T-helper 9 cell (primary cell): Measurements from ENCODE around the gene ZNF595.
"Not testable (repeated sequence)": the region's sequence is repeated elsewhere in the genome, so short reads cannot be mapped to it uniquely, and the experiment has no call there.

Experiments
- DNase-seq: peaks from one replicate; pipeline ENCODE4 v3.0.0-alpha.2; 2020
- total RNA-seq, 2 donors: gene quantifications; one replicate each; lab custom pipeline; 2026; lab: John Stamatoyannopoulos, UW

ZNF595 gene
- 0.48 to 5.5 reads per million in 2 donors for total RNA-seq

DNA sequence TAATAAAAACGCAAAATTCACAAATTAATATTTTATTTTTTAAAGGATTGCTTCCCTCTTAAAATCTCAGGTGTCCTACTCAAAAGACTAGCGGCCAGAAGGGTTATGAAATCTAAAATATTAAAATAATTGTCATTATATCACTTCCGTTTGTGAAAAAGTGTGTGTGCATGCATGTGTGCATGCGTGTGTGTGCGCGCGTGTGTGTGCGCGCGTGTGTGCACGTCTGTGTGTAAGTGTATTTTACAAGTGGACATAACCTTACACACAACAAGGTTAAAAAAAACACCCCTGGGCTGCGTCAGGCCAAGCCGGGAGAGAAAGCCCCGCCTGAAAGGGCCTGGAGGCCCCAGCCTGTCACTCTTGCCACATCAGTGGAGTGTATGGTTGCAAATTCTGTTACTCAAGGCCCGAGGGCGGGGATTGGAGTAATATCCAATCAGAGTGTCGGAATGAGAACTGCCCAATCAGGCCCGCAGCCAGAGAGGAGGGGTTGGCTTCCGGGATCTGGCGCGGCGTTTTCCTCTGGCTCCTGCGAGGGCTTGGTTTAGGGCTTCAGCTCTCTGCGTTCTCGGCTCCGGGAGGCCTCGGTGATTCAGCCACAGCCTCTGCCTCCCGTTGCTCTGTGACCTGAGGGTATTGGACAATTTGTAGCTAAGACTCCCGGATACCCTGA is at the start of gene ZNF595:
ZNF595 (plus strand) TSS at position 518 of the 676 bp plus-strand sequence. CDS start 168 bp downstream, outside the sequence.
- DNase-seq = not testable (repeated sequence)

DNA sequence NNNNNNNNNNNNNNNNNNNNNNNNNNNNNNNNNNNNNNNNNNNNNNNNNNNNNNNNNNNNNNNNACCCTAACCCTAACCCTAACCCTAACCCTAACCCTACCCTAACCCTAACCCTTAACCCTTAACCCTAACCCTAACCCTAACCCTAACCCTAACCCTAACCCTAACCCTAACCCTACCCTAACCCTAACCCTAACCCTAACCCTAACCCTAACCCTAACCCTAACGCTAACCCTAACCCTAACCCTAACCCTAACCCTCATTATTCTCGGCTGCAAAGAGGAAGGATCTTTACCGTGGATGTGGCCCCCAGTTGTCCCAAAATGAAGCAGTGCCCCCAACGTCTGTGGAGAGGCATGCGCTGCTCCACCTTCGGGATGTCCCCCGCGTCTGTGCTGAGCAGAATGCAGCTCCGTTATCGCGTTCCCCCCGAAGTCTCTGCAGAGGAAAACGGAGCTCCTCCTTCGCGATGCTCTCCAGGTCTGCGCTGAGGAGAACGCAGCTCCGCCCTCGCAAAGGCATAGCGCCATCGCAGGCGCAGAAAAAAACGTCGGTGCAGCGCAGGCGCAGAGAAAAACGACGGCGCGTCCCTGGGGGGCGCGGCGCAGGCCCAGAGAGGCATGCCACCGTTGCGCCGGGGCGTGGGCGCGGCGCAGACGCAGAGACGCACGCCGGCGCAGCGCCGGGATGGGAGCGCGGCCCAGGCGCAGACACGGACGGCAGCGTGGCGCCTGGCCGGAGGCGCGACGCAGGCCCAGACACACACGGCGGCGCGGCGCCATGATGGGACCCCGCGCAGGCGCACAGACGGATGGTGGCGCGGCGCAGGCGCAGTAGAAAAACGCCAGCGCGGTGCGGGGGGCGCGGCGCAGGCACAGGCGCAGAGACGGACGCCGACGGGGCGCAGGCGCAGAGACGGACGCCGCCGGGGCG is 42.9 kb upstream of the ZNF595 start:
- DNase-seq = not testable (repeated sequence)

- DNase-seq = not testable (repeated sequence)
These were observed 41.9 kb upstream of the ZNF595 start for GRCh38 chr4:11095-11815.

GRCh38 chr4:11816-12417 is 41.2 kb upstream of the ZNF595 start:
- not testable (repeated sequence) for DNase-seq

GRCh38 chr4:18128-18527 is 35.0 kb upstream of the ZNF595 start:
- not testable (repeated sequence) for DNase-seq

GRCh38 chr4:18589-18988 is 34.5 kb upstream of the ZNF595 start:
- DNase-seq = not testable (repeated sequence)

GRCh38 chr4:22882-23281 is 30.2 kb upstream of the ZNF595 start:
- DNase-seq = not testable (repeated sequence)

GRCh38 chr4:24359-24758 is 28.8 kb upstream of the ZNF595 start:
- DNase-seq = not testable (repeated sequence)

DNA sequence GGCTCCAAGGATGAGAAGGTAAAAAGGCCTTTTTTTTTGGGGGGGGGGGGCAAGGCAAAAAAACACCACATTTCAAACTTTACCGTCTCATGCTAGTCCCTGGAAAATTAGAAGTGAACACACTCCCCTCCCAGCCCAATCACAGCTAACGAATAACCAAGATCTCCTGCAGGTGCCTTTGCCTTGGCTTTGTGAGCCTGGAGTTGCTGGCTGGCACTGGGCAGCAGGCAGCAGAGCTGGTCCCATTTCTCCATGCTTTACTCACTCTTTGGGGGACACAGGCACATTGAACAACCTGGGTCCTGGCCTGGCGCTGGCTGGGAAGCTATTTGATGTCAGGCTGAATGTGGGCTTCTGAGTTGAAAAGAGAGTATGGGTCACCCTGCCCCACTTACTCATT is 25.6 kb upstream of the ZNF595 start:
- not testable (repeated sequence) for DNase-seq

GRCh38 chr4:28767-29542 is 24.2 kb upstream of the ZNF595 start:
- not testable (repeated sequence) for DNase-seq

GRCh38 chr4:33314-33713 is 19.8 kb upstream of the ZNF595 start:
- not testable (repeated sequence) for DNase-seq

DNA sequence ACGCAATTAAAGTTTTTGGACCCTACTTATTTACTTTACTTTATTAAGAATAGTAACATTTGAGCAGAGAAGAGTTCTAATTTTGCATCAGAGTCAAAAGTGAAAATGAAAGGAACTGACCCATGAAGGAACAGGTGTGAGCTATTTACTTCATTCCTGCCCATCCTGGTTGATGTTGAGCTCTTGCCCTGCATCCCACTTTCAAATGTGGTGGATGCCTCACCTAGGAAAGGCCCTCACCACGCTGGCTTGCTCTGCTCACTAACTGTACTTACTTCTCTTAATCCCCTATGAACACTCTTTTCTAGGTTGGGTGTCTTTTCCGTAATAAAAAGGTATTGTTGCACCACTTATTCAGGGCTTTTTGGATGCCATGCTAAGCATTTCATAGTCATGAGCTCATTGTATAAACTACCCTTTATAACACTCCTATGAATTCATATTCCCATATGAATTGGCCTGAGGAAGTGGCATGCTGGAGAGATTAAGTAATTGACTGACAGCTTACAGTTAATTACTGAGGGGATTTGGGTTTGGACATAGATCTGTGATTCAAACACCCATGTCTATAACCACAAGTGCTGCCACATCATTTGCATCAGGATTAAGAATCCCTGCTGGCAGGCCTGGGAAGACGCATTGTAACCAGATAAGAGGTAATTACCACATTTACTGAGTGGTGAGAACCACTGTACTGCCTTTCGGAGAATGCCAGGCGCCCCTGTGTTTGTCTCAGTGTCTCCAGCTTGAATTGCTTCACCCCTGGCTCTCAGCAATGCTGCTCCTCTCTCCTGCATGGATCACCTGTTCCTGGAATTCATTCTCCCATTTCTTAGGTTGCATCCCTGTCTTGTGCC is 16.3 kb upstream of the ZNF595 start:
- DNase-seq = not testable (repeated sequence)

DNA sequence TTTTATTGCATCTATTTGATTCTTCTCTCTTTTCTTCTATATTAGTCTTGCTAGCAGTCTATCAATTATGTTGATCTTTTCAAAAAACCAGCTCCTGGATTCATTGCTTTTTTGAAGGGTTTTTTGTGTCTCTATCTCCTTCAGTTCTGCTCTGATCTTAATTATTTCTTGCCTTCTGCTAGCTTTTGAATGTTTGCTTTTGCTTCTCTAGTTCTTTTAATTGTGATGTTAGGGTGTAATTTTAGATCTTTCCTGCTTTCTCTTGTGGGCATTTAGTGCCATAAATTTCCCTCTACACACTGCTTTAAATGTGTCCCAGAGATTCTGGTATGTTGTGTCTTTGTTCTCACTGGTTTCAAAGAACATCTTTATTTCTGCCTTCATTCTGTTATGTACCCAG is 14.9 kb upstream of the ZNF595 start:
- not testable (repeated sequence) for DNase-seq

GRCh38 chr4:43375-43774 is 9.7 kb upstream of the ZNF595 start:
- DNase-seq = not testable (repeated sequence)

GRCh38 chr4:51253-51652 is 1.9 kb upstream of the ZNF595 start:
- not testable (repeated sequence) for DNase-seq

DNA sequence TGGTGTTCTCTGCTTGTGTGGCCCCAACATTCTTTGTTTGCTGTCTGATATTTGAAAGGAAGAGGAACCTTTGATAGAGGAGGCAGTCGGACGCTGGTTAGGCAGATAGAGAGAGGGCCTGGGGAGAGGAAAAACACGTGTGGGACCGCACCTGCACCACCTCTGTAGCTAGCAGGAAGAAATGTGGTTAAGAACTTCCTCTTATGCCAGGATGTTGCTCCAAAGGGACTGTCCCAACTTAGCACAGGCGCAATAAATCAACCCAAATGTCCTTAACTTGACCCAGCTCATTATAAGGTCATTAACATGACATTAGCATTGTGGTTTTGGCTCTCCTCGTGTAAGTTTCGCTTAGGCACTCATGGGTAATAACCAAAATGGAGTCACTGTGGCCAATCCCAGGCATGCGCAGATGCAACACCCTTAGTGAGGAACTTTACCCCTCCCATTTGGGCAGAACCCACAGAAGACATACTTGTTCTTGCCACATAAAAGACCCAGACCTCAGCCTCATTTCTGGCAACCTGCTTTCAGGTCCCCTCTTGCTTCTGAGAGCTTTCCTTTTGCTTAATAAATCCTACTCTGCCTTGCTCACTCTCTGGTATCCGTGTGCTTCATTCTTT is 1.4 kb upstream of the ZNF595 start:
- DNase-seq = not testable (repeated sequence)

DNA sequence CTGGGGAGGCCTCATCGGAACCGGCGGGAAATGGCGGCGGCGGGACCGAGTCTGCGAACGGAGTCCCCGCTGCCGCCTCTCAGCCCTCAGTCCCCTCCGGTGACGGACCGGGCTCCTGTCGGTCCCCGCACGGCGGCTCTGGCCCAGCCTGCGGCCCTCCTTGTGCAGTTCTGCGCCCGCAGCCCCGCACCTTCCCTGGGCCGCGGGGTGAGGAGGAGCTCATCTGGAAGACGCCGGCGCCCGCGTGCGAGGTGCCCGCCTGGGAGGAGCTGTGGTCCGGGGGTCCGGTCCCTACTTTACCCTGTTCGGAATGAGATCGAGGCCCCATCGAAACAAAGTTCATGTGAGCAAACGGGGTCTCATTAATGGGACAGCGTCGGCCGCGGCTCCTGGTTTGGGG is 400 bp downstream of the ZNF595 start:
- not testable (repeated sequence) for DNase-seq

- not testable (repeated sequence) for DNase-seq
These were observed 11.6 kb downstream of the ZNF595 start for GRCh38 chr4:64733-65132.

DNA sequence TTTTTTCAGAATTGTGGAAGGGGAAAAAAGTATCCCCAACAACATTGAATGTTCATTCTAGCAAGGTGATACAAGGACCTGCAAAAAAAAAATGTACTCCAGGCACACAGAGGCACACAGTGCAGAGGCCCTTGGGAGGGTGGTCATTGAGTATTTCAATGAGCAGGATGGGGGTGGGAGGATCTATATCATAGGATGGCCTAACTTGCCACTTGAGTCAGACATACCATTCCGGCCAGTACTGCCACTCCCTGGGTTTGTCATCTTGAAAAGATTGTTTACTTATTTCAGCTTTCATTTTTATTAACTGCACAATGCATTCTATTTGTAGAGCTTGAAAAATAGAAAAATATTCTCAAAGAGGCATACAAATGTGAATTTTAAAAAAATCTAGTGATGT is 18.7 kb downstream of the ZNF595 start:
- no peak for DNase-seq

DNA sequence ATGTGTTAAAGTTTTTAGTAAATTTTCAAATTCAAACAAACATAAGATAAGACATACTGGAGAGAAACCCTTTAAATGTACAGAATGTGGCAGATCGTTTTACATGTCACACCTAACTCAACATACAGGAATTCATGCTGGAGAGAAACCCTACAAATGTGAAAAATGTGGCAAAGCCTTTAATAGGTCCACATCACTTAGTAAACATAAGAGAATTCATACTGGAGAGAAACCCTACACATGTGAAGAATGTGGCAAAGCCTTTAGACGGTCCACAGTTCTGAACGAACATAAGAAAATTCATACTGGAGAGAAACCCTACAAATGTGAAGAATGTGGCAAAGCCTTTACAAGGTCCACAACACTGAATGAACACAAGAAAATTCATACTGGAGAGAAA is 32.8 kb downstream of the ZNF595 start:
- DNase-seq = no peak
